NCI-H226 (cell line): ENCODE measurements around the gene ADAM12.
"Not testable (repeated sequence)": the region's sequence is repeated elsewhere in the genome, so short reads cannot be mapped to it uniquely, and the experiment has no call there.

Source experiments
- DNase-seq: peaks from one replicate; pipeline ENCODE4 v3.0.0-alpha.2; 2015

The ADAM12 gene

GRCh38 chr10:126373972-126374371 is 14.3 kb downstream of the ADAM12 start:
- DNase-seq = no peak

GRCh38 chr10:126373147-126373546 is 15.1 kb downstream of the ADAM12 start:
- DNase-seq = no peak

- DNase-seq = no peak
Measured at GRCh38 chr10:126372396-126372795, 15.9 kb downstream of the ADAM12 start.

GRCh38 chr10:126369125-126369710 is 19.1 kb downstream of the ADAM12 start:
- DNase-seq = no peak

- DNase-seq = no peak
Measured at GRCh38 chr10:126357169-126357568, 31.1 kb downstream of the ADAM12 start.

GRCh38 chr10:126353666-126354065 is 34.6 kb downstream of the ADAM12 start:
- DNase-seq = no peak

- DNase-seq = no peak
Measured at GRCh38 chr10:126352453-126352852, 35.8 kb downstream of the ADAM12 start.

GRCh38 chr10:126351021-126351420 is 37.3 kb downstream of the ADAM12 start:
- DNase-seq = no peak

- peak; percentile 84 for DNase-seq
Measured at GRCh38 chr10:126350216-126350992, 37.9 kb downstream of the ADAM12 start.

- no peak for DNase-seq
Measured at GRCh38 chr10:126349676-126350075, 38.6 kb downstream of the ADAM12 start.

GRCh38 chr10:126349101-126349500 is 39.2 kb downstream of the ADAM12 start:
- DNase-seq = no peak

GRCh38 chr10:126343496-126343895 is 44.8 kb downstream of the ADAM12 start:
- not testable (repeated sequence) for DNase-seq

GRCh38 chr10:126342680-126343079 is 45.6 kb downstream of the ADAM12 start:
- no peak for DNase-seq

- no peak for DNase-seq
Measured at GRCh38 chr10:126341491-126341890, 46.8 kb downstream of the ADAM12 start.

GRCh38 chr10:126337251-126337810 is 50.9 kb downstream of the ADAM12 start:
- no peak for DNase-seq

- no peak for DNase-seq
Measured at GRCh38 chr10:126336801-126337200, 51.5 kb downstream of the ADAM12 start.

- no peak for DNase-seq
Measured at GRCh38 chr10:126334272-126334671, 54.0 kb downstream of the ADAM12 start.

GRCh38 chr10:126332576-126332975 is 55.7 kb downstream of the ADAM12 start:
- no peak for DNase-seq

- DNase-seq = peak; percentile 6
Measured at GRCh38 chr10:126331101-126331500, 57.2 kb downstream of the ADAM12 start.

- no peak for DNase-seq
Measured at GRCh38 chr10:126324826-126325225, 63.5 kb downstream of the ADAM12 start.

GRCh38 chr10:126321440-126321839 is 66.8 kb downstream of the ADAM12 start:
- DNase-seq = no peak

- no peak for DNase-seq
Measured at GRCh38 chr10:126317751-126318150, 70.5 kb downstream of the ADAM12 start.

GRCh38 chr10:126315494-126316177 is 72.6 kb downstream of the ADAM12 start:
- peak; percentile 66 for DNase-seq
